GM23338 (cell line): ENCODE measurements around the gene TAF3.
A peak's percentile ranks its signal among the peaks of the same experiment; 100 is the strongest.

Experiments used
- EZH2 ChIP-seq: fragments of 200-600 bp; sonication (generic); IDR thresholded peaks from one replicate; pipeline ENCODE4 v1.8.0; 2017; ENCODE audit warnings: antibody characterized with exemption, mild to moderate bottlenecking, low read depth; ENCODE audit not compliant: unreplicated experiment
- NANOG ChIP-seq: IDR thresholded peaks from 2 replicates; pipeline ENCODE4 v1.6.1; 2016; ENCODE audit warnings: antibody characterized with exemption, borderline replicate concordance
- POLR2AphosphoS5 ChIP-seq: IDR thresholded peaks from 2 replicates; pipeline ENCODE4 v1.6.1; 2016; ENCODE audit warnings: antibody characterized with exemption, low read depth
- ZNF114 ChIP-seq: fragments of 250-450 bp; sonication (Bioruptor Pico); IDR thresholded peaks from 2 replicates; pipeline ENCODE4 v1.5.0; 2020; ENCODE audit warnings: mild to moderate bottlenecking, moderate library complexity
- TF ChIP-seq, protein P1 (sequence below), 2 experiments: fragments of 200-600 bp in 1 of 2; sonication (generic) in 1 of 2; conservative IDR thresholded peaks; 2 replicates each; pipeline versions ENCODE4 v1.5.1 to v1.6.1; 2016 to 2017; ENCODE audit warnings: antibody characterized with exemption in 2 of 2, low read depth in 2 of 2, mild to moderate bottlenecking in 2 of 2, moderate library complexity in 1 of 2
- TF ChIP-seq, protein P2 (sequence below): IDR thresholded peaks from one replicate; pipeline ENCODE4 v1.6.1; 2018; ENCODE audit warnings: antibody characterized with exemption; ENCODE audit not compliant: unreplicated experiment
- TF ChIP-seq, protein P3 (sequence below): IDR thresholded peaks from 2 replicates; pipeline ENCODE4 v1.6.1; 2016; ENCODE audit warnings: antibody characterized with exemption

DNA sequence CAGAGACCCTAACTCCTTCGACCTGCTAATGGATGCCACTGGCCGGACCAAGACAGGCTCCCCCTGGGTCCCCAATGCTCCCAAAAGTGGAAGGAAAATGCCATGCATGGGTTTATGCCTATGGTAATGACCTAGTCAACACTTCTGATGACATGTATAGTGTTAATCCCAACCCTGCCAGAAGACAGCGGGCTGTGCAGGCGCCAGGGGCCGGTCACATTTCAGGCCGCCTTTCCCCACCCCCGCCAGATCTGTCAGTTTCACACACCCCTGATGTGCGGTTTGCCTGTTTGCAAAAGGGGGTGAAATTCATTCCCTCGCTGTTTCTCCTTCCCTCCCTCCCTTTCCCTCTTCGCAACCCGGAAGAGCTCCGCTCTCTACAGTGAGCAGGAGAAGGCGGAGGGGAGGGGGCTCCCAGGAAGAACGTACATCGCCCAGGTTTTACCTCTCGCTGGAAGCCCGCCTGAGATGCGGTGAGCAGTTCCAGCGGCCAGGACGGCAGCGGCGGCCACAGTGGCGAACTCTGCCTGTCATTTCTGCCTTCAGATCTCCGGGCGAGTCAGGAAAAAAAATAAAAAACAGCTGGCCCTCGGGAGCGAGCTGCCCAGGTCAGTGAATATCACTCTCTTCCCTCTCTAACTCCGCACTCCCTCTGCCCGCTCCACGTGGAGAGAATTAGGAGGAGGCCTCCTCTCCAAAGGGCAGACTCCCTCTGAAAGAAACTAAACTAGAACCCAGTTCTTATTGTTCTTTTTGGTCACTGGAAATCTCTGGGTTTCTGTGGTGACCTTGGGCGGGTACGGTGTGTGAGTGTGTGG, 226.8 kb downstream of the TAF3 start:
- TF ChIP-seq, protein P1, sequence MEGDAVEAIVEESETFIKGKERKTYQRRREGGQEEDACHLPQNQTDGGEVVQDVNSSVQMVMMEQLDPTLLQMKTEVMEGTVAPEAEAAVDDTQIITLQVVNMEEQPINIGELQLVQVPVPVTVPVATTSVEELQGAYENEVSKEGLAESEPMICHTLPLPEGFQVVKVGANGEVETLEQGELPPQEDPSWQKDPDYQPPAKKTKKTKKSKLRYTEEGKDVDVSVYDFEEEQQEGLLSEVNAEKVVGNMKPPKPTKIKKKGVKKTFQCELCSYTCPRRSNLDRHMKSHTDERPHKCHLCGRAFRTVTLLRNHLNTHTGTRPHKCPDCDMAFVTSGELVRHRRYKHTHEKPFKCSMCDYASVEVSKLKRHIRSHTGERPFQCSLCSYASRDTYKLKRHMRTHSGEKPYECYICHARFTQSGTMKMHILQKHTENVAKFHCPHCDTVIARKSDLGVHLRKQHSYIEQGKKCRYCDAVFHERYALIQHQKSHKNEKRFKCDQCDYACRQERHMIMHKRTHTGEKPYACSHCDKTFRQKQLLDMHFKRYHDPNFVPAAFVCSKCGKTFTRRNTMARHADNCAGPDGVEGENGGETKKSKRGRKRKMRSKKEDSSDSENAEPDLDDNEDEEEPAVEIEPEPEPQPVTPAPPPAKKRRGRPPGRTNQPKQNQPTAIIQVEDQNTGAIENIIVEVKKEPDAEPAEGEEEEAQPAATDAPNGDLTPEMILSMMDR (conservative IDR thresholded peaks at IDR 0.05; ENCODE audit: low read depth in 2 of 2): no peak
- TF ChIP-seq EZH2 (peak; percentile 94), NANOG (no peak), ZNF114 (CRISPR knock-in tag) (no peak), POLR2AphosphoS5 (no peak)
- TF ChIP-seq, protein P2, sequence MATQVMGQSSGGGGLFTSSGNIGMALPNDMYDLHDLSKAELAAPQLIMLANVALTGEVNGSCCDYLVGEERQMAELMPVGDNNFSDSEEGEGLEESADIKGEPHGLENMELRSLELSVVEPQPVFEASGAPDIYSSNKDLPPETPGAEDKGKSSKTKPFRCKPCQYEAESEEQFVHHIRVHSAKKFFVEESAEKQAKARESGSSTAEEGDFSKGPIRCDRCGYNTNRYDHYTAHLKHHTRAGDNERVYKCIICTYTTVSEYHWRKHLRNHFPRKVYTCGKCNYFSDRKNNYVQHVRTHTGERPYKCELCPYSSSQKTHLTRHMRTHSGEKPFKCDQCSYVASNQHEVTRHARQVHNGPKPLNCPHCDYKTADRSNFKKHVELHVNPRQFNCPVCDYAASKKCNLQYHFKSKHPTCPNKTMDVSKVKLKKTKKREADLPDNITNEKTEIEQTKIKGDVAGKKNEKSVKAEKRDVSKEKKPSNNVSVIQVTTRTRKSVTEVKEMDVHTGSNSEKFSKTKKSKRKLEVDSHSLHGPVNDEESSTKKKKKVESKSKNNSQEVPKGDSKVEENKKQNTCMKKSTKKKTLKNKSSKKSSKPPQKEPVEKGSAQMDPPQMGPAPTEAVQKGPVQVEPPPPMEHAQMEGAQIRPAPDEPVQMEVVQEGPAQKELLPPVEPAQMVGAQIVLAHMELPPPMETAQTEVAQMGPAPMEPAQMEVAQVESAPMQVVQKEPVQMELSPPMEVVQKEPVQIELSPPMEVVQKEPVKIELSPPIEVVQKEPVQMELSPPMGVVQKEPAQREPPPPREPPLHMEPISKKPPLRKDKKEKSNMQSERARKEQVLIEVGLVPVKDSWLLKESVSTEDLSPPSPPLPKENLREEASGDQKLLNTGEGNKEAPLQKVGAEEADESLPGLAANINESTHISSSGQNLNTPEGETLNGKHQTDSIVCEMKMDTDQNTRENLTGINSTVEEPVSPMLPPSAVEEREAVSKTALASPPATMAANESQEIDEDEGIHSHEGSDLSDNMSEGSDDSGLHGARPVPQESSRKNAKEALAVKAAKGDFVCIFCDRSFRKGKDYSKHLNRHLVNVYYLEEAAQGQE: no peak
- TF ChIP-seq, protein P3, sequence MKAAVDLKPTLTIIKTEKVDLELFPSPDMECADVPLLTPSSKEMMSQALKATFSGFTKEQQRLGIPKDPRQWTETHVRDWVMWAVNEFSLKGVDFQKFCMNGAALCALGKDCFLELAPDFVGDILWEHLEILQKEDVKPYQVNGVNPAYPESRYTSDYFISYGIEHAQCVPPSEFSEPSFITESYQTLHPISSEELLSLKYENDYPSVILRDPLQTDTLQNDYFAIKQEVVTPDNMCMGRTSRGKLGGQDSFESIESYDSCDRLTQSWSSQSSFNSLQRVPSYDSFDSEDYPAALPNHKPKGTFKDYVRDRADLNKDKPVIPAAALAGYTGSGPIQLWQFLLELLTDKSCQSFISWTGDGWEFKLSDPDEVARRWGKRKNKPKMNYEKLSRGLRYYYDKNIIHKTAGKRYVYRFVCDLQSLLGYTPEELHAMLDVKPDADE: no peak
